Uterus (tissue), 4 donors: ENCODE data around the gene TMEM125. TPM values are rescaled to one million over a fixed set of nuclear protein-coding genes. Genes with fewer than 3 reads are reported as not detected.

Experiments
- DNase-seq, 2 donors: peaks; one replicate each; pipeline ENCODE4 v3.0.0-alpha.2; 2019 to 2020
- H3K27ac ChIP-seq, 2 donors: fragments of 200-600 bp; sonication (generic); 1 replicate in 1 of 2; 2 replicates in 1 of 2; pipeline ENCODE4 v1.5.1; 2016 to 2018
- H3K27me3 ChIP-seq, 2 donors: fragments of 200-600 bp; sonication (generic); one replicate each; pipeline ENCODE4 v1.5.1; 2018 to 2019; ENCODE audit warnings: control low read depth in 1 of 2
- H3K36me3 ChIP-seq, 2 donors: fragments of 200-600 bp; sonication (generic); one replicate each; pipeline ENCODE4 v1.5.1; 2019; ENCODE audit warnings: control low read depth in 1 of 2
- H3K4me1 ChIP-seq, 2 donors: fragments of 200-600 bp; sonication (generic); one replicate each; pipeline ENCODE4 v1.5.1; 2018 to 2019; ENCODE audit warnings: control low read depth in 1 of 2
- H3K4me3 ChIP-seq, 2 donors: fragments of 200-600 bp; sonication (generic); 1 replicate in 1 of 2; 2 replicates in 1 of 2; pipeline ENCODE4 v1.5.1; 2018 to 2019; ENCODE audit warnings: mild to moderate bottlenecking in 1 of 2
- H3K9me3 ChIP-seq, 2 donors: fragments of 200-600 bp; sonication (generic); one replicate each; pipeline ENCODE4 v1.5.1; 2019; ENCODE audit warnings: control low read depth in 1 of 2
- CTCF ChIP-seq, 4 experiments: fragments of 200-600 bp in 2 of 4; fragments of 450-650 bp in 2 of 4; sonication (generic) in 2 of 4; IDR thresholded peaks; one replicate each; pipeline ENCODE4 v1.5.1; 2016 to 2019; ENCODE audit warnings: antibody characterized with exemption in 4 of 4, mild to moderate bottlenecking in 2 of 4, moderate library complexity in 1 of 4
- POLR2A ChIP-seq, 2 donors: fragments of 450-650 bp; IDR thresholded peaks; one replicate each; pipeline ENCODE4 v1.6.1; 2016; ENCODE audit warnings: antibody characterized with exemption in 2 of 2, mild to moderate bottlenecking in 1 of 2, moderate library complexity in 1 of 2
- intact Hi-C: fragments of 100-400 bp; cut with DNase I; formaldehyde crosslinking; loops from one replicate; pipeline ENCODE4 v1.15.1; 2023; ENCODE audit warnings: low total_unique reads
- total RNA-seq, 4 donors: library from RNA; depleted of rRNA in 3 of 4; stranded (reverse); fragments of >200 nt in 3 of 4; gene quantifications; one replicate each; pipeline versions ENCODE4 v1.1.0 to v1.2.4, GENCODE V29; 2014 to 2023
- donor health status: DM: yes; HTN: yes; CAD: no.

The TMEM125 gene
- total RNA-seq, 4 donors from 2014 or later, result 0.55 to 3.6 TPM; not detected in 2

DNA sequence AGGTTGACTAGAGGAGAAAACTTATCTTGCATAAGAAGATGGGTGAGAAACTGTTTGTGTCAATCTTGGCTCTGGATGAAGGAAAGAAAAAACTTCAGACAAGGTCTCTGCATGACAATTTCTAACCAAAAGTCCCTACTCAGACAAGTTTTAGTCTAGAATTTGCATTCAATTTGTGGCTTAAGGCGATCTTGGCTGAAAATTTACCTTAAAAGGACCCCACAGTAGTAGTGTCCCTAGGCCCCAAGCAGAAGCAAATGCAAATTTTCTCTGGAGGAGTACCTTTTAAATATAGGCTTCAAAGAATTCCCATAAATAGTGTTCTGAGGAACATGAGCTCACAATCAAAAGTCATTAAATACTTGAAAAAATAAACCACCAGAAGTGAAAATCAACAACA, 17.6 kb upstream of the TMEM125 start:
- no peak overlapping the region for H3K4me3 ChIP-seq
- intact Hi-C loops, result no loop called here
- no peaks in the 10 kb centered on the region for H3K27me3 ChIP-seq
- no peak overlapping the region for H3K27ac ChIP-seq
- no peaks in the 10 kb centered on the region for H3K9me3 ChIP-seq
- TF ChIP-seq CTCF (IDR thresholded peaks at IDR 0.05), result no peak
- TF ChIP-seq POLR2A (IDR thresholded peaks at IDR 0.05), result no peak
- no peaks in the 10 kb centered on the region for H3K4me1 ChIP-seq
- H3K36me3 ChIP-seq, result no peaks in the 10 kb centered on the region
- DNase-seq, result no peak

GRCh38 chr1:43253173-43253572, 16.6 kb upstream of the TMEM125 start:
- TF ChIP-seq POLR2A (IDR thresholded peaks at IDR 0.05) (no peak), CTCF (IDR thresholded peaks at IDR 0.05) (no peak)
- Histone ChIP-seq H3K27me3 (no peaks in the 10 kb centered on the region), H3K4me3 (no peak overlapping the region), H3K9me3 (no peaks in the 10 kb centered on the region), H3K36me3 (no peaks in the 10 kb centered on the region), H3K4me1 (no peaks in the 10 kb centered on the region), H3K27ac (no peak overlapping the region)
- intact Hi-C loops, result no loop called here
- no peak for DNase-seq

DNA sequence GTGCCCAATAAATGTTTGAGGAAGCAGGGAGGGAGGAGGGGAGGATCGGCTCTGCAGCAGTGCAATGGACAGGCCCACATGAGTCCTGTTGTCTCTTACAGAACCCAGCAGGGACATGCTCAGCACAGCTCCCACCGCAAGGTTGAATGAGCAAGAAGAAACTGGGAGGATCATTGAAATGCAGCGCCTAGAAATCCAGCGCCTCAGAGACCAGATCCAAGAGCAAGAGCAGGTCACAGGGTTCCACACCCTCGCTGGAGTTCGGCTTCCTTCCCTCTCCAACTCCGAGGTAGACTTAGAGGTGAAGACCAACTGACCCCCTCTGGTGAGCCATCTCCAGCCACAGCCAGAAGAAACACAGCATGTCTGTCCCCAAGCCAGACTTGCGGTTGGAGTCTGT, 15.9 kb upstream of the TMEM125 start:
- TF ChIP-seq CTCF (IDR thresholded peaks at IDR 0.05), result no peak
- no peak for TF ChIP-seq POLR2A (IDR thresholded peaks at IDR 0.05)
- Histone ChIP-seq H3K27me3 (no peaks in the 10 kb centered on the region), H3K36me3 (no peaks in the 10 kb centered on the region), H3K27ac (no peak overlapping the region), H3K9me3 (no peaks in the 10 kb centered on the region), H3K4me3 (no peak overlapping the region), H3K4me1 (no peaks in the 10 kb centered on the region)
- intact Hi-C loops, result no loop called here
- no peak for DNase-seq

DNA sequence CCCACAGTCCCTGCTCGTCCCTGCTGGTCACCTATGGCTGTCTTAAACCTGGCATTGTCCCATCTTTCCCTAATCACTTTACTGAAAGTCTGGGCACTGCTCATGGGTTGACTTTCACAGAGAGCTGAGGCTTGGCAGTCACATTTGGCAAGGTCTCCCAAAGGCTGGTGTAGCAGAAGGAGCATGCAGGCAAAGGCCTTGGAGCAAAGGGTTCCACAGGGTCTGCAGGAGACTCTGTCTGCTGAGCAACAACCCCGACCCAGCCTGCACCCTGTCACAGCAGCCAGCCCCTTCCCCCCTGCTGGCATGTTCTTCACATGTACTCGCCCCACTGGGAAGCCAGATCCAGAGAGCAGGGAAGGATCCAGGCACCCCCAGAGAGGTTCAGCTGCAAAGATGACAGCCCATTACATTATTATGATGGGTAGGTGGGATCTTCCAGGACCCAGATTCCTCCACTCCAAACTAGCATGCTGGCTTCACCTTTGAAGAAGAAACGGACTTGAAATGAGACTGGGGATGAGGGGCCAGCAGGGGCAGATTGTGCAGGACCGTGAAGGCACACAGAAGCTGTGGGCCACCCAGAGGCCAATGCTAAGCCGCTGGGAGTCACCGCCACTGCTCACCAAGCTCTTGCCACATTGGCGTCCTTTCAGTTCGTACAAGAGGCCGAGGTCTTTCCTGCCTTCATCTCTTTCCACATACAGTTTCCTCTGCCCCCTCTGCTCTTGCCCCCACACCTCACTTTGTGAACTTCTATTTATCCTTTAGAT, 14.2 kb upstream of the TMEM125 start:
- DNase-seq, result no peak
- no peak overlapping the region for H3K27ac ChIP-seq
- H3K4me3 ChIP-seq, result no peak overlapping the region
- no peaks in the 10 kb centered on the region for H3K4me1 ChIP-seq
- intact Hi-C loops, result no loop called here
- H3K9me3 ChIP-seq, result no peaks in the 10 kb centered on the region
- no peak for TF ChIP-seq CTCF (IDR thresholded peaks at IDR 0.05)
- no peak for TF ChIP-seq POLR2A (IDR thresholded peaks at IDR 0.05)
- H3K36me3 ChIP-seq, result no peaks in the 10 kb centered on the region
- no peaks in the 10 kb centered on the region for H3K27me3 ChIP-seq

DNA sequence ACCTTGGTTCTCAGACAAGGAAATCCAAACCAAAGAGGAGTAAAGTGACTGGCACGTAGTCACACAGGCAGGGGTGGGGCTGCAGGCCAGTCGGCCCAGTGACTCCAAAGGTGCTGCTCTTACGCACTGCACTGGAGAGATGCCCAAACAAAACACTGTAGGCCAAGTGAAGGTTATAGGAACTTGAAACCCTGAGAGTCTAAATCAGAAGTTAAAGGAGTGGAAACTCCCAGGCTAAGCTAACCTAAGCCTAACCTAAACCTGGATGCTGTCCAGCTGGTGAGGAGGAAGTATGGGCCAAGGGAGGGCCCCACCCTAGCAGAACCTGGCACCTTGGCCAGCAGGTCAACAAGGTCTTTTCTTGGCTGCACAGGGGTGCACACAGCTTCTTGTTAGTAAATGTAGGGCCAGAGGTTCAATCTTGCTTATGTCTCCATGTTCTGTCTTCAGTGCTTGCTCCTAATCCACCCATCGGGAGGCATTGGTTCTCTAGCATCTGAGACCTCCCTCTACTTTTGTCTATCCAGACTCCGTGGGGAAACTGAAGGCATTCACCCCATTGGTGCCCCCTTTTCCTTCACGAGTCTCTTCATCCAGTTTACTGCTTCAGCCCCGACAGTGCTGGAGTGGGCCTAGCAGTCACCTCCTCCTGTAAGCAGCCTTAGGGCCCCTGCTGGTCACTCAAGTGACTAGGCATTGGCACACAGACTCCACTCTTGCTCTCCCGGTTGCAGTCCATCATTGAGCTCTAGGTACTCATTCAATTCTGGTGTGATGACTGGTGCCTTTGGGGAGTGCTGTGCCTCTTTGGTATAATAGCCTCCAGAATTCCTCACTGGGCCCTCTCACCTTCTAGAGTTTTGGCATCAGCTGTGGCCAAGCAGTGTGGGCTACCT, 12.9 kb upstream of the TMEM125 start:
- H3K4me3 ChIP-seq, result no peak overlapping the region
- no peaks in the 10 kb centered on the region for H3K36me3 ChIP-seq
- TF ChIP-seq POLR2A (IDR thresholded peaks at IDR 0.05) (no peak), CTCF (IDR thresholded peaks at IDR 0.05) (no peak)
- no peak overlapping the region for H3K27ac ChIP-seq
- DNase-seq, result no peak
- no peaks in the 10 kb centered on the region for H3K4me1 ChIP-seq
- intact Hi-C loops, result no loop called here
- H3K9me3 ChIP-seq, result no peaks in the 10 kb centered on the region
- H3K27me3 ChIP-seq, result no peaks in the 10 kb centered on the region
